Measurements from ENCODE around the gene IGF1R. TPM values are rescaled to one million over a fixed set of nuclear protein-coding genes. Genes with fewer than 3 reads are reported as not detected.

Gene IGF1R
- total and polyA plus RNA-seq, 2 donors (not counting 3 experiments of a cell fraction or from before 2014, with no cell fraction given), result 16.1 to 59.1 TPM

GRCh38 chr15:98951493-98952320 is 303.4 kb downstream of the IGF1R start:
- Histone ChIP-seq H3K4me3 (replicated peaks in 1 of 3; ENCODE audit: insufficient read depth in 1 of 3, low read depth in 1 of 3, low read length in 3 of 3) (no peak overlapping the region), H3K27ac (ENCODE audit: insufficient read depth, low read depth, low read length) (no peak overlapping the region), H3K9ac (replicated peaks; ENCODE audit: extremely low read depth, insufficient read depth, low read length) (no peak overlapping the region), H3K79me2 (ENCODE audit: control insufficient read depth, insufficient read depth, low read length) (no peaks in the 10 kb centered on the region), H4K20me1 (replicated peaks; ENCODE audit: control insufficient read depth, extremely low read depth, insufficient read depth, low read length) (no peaks in the 10 kb centered on the region), H3K9me3 (replicated peaks; ENCODE audit: control insufficient read depth, insufficient read depth, low read length) (no peaks in the 10 kb centered on the region), H3K4me1 (ENCODE audit: control insufficient read depth, extremely low read depth, insufficient read depth, low read length) (peaks cover 3% of the 10 kb centered on the region), H2AFZ (ENCODE audit: low read depth, low read length) (no peak overlapping the region), H3K9me1 (replicated peaks; ENCODE audit: control insufficient read depth, extremely low read depth, insufficient read depth, low read length) (no peaks in the 10 kb centered on the region), H3K27me3 (ENCODE audit: control insufficient read depth in 2 of 2, insufficient read depth in 2 of 2, low read length in 2 of 2) (no peaks in the 10 kb centered on the region), H3K4me2 (ENCODE audit: insufficient read depth, low read length) (no peak overlapping the region), H3K36me3 (ENCODE audit: control insufficient read depth in 2 of 2, extremely low read depth in 1 of 2, insufficient read depth in 2 of 2, low read length in 2 of 2) (peaks cover 4 to 41% of the 10 kb centered on the region in 2 experiments)
- ChIA-PET CTCF (no interaction called here), POLR2A (no interaction called here)
- FAIRE-seq (no peak), DNase-seq (ENCODE audit: low read depth, low spot score) (no peak)
- no peak for TF ChIP-seq MYC (IDR thresholded peaks at IDR 0.05; ENCODE audit: low read depth, low read length)
- TF ChIP-seq CTCF (IDR thresholded peaks at IDR 0.05; ENCODE audit: extremely low read depth in 1 of 2, insufficient read depth in 1 of 2, low read depth in 1 of 2, low read length in 2 of 2), result no peak
- no peak for TF ChIP-seq POLR2A (IDR thresholded peaks at IDR 0.05; ENCODE audit: low read depth, low read length)
- TF ChIP-seq EZH2 (IDR thresholded peaks at IDR 0.05; ENCODE audit: borderline replicate concordance, low read depth, low read length, severe bottlenecking), result no peak
- TF ChIP-seq FOS (IDR thresholded peaks at IDR 0.05; ENCODE audit: borderline replicate concordance, insufficient read depth, low read length), result no peak
- no peak for TF ChIP-seq JUN (IDR thresholded peaks at IDR 0.05; ENCODE audit: borderline replicate concordance, insufficient read depth, insufficient read length, low read depth)
- no TSS peak for BruUV-seq (replicated peaks)
- intact Hi-C loops (cut with micrococcal nuclease), result no loop called here
- dilution Hi-C loops (cut with MboI; ENCODE audit: extremely low pct_ligation_motif_present, low sequenced_read_pairs), result no loop called here
